H1 (cell line): ENCODE results near the gene PPP2R2C. TPM values are rescaled to one million over a fixed set of nuclear protein-coding genes. Genes with fewer than 3 reads are reported as not detected.

ENCODE experiments used
- CEBPB ChIP-seq: IDR thresholded peaks from 2 replicates; pipeline ENCODE4 v1.6.1; 2012; ENCODE audit warnings: low read depth, low read length
- CHD1 ChIP-seq: IDR thresholded peaks from 2 replicates; pipeline ENCODE4 v1.6.1; 2012; ENCODE audit warnings: low read depth, low read length, improper control_type of control experiment
- CREB1 ChIP-seq: IDR thresholded peaks from 2 replicates; pipeline ENCODE4 v1.6.1; 2012; ENCODE audit warnings: inconsistent platforms
- GABPA ChIP-seq: IDR thresholded peaks from 2 replicates; pipeline ENCODE4 v1.6.1; 2011; ENCODE audit warnings: mild to moderate bottlenecking, low read length, moderate library complexity, borderline replicate concordance; ENCODE audit not compliant: insufficient read depth
- JUN ChIP-seq: IDR thresholded peaks from 2 replicates; pipeline ENCODE4 v1.6.1; 2011; ENCODE audit warnings: low read depth, mild to moderate bottlenecking, improper control_type of control experiment, low read length
- NRF1 ChIP-seq: IDR thresholded peaks from 2 replicates; pipeline ENCODE4 v1.6.1; 2011; ENCODE audit warnings: mild to moderate bottlenecking, low read depth, low read length, improper control_type of control experiment
- RFX5 ChIP-seq: IDR thresholded peaks from 2 replicates; pipeline ENCODE4 v1.6.1; 2011; ENCODE audit warnings: low read depth, low read length, improper control_type of control experiment, borderline replicate concordance
- RXRA ChIP-seq: IDR thresholded peaks from 2 replicates; pipeline ENCODE4 v1.6.1; 2011; ENCODE audit warnings: low read depth, mild to moderate bottlenecking, low read length, moderate library complexity; ENCODE audit not compliant: insufficient read depth
- SIN3A ChIP-seq, 2 experiments: IDR thresholded peaks in 1 of 2; conservative IDR thresholded peaks in 1 of 2; 2 replicates each; pipeline ENCODE4 v1.6.1; 2011 to 2012; ENCODE audit warnings: low read length in 2 of 2, improper control_type of control experiment in 1 of 2, low read depth in 1 of 2, mild to moderate bottlenecking in 1 of 2
- SIRT6 ChIP-seq: IDR thresholded peaks from one replicate; pipeline ENCODE4 v1.7.1; 2012; ENCODE audit warnings: low read length, inconsistent platforms
- SIX5 ChIP-seq: IDR thresholded peaks from 2 replicates; pipeline ENCODE4 v1.6.1; 2011; ENCODE audit warnings: mild to moderate bottlenecking, low read depth, low read length
- SP1 ChIP-seq: IDR thresholded peaks from 2 replicates; pipeline ENCODE4 v1.6.1; 2011; ENCODE audit warnings: low read depth, low read length
- TCF12 ChIP-seq: IDR thresholded peaks from 2 replicates; pipeline ENCODE4 v1.6.1; 2011; ENCODE audit warnings: low read depth, mild to moderate bottlenecking, low read length
- YY1 ChIP-seq: IDR thresholded peaks from 2 replicates; pipeline ENCODE4 v1.6.1; 2011; ENCODE audit warnings: low read depth, mild to moderate bottlenecking, low read length
- polyA plus RNA-seq, 7 experiments: library from polyadenylated mRNA; depleted of rRNA in 3 of 7; stranded (reverse) in 5 of 7; unstranded in 2 of 7; fragments of >200 nt in 5 of 7; fragments of 200-250 nt in 2 of 7; gene quantifications; 1 replicate in 5 of 7; 2 replicates in 1 of 7; 4 replicates in 1 of 7; pipeline versions ENCODE4 v1.2.1 to v1.2.3, GENCODE V29; 2011 to 2013; ENCODE audit warnings: missing spikeins in 2 of 7, mixed read lengths in 2 of 7
- total RNA-seq: library from RNA; stranded (reverse); fragmentation: NEBNext Ultra II Directional; extraction: Animal tissue kit (Norgen Biotek cat#: 25700); gene quantifications from 2 replicates; pipeline ENCODE4 v1.2.1, GENCODE V29; 2021

The PPP2R2C gene
- total and polyA plus RNA-seq, 2 of the 8 experiments (the other 6 are each of a cell fraction or from before 2014, with no cell fraction given) = 6.4 TPM

GRCh38 chr4:6372649-6373525 lies 99.5 kb downstream of the PPP2R2C start (continued):
- peak; percentile 72; the same call in 1 of the 2 replicates for TF ChIP-seq SP1
- no peak for TF ChIP-seq CHD1
- TF ChIP-seq SIX5 = peak; percentile 81
- no peak for TF ChIP-seq NRF1
- TF ChIP-seq JUN = no peak
- no peak for TF ChIP-seq TCF12
- 0 out of 2 replicates have a peak, but pooled peaks have one; percentile 29 for TF ChIP-seq CREB1
- peak in 1 of 2 experiments; percentile 71; a peak in 2 of 4 replicates for TF ChIP-seq SIN3A (conservative IDR thresholded peaks at IDR 0.05 in 1 of 2, IDR thresholded peaks at IDR 0.05 in 1 of 2; ENCODE audit: low read depth in 1 of 2, low read length in 2 of 2)
- TF ChIP-seq SIRT6 = no peak
- no peak for TF ChIP-seq RFX5
- no peak for TF ChIP-seq RXRA
- TF ChIP-seq GABPA = no peak
- TF ChIP-seq CEBPB = no peak
- no peak for TF ChIP-seq YY1
